ENCODE results near the gene LRWD1. TPM values are rescaled to one million over a fixed set of nuclear protein-coding genes. Genes with fewer than 3 reads are reported as not detected.

LRWD1 gene
- total RNA-seq, 1 experiment from 2014 or later = 39.5 TPM

DNA sequence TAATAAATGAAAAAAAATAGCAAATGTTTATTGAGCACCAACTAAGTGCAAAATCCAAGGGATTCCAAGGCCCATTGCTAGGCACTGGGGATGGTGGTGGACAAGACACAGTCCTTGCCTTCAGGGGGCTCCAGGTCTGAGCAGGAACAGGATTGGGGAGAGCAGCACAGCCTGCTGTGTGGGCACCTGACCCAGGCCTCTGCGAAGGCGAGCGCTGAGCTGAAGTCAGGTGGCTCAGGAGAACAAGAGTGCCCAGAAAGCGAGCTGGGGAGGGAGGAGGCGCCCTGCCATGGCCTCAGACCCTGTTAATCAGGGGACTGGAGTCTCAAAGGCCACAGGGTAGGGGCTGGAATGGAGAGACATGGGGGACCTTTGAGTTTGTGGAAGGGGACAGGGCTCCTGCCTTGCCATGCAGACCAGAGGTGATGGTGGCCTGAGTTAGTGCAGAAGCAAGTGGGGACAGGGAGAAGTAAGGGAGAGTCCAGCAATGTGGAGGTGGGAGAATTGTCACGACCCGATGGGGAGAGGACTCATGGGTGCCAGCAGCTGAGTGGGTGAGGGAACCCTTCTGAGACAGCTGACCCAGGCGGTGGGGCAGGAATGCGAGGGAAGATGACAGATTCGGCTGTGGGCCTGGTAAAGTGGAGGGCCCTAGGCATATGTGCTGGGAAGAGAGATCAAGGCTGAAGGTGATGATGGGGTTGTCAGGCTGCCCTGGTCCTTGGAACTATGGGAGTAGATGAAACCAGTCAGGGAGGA, 35.5 kb upstream of the LRWD1 start:
- BruUV-seq (replicated peaks) = no TSS peak
- Histone ChIP-seq H3K4me2 (ENCODE audit: low read length) (no peak overlapping the region), H3K27ac (ENCODE audit: low read depth, low read length) (no peak overlapping the region), H3K27me3 (ENCODE audit: insufficient read depth, low read length) (no peaks in the 10 kb centered on the region), H3K9me2 (ENCODE audit: insufficient read depth) (no peaks in the 10 kb centered on the region), H3K79me2 (ENCODE audit: insufficient read depth, low read length) (no peaks in the 10 kb centered on the region; the same call in 1 of the 2 replicates), H4K20me1 (ENCODE audit: insufficient read depth) (no peaks in the 10 kb centered on the region), H2AFZ (ENCODE audit: low read depth, low read length, poor library complexity, severe bottlenecking) (no peak overlapping the region), H3K36me3 (ENCODE audit: control insufficient read depth in 1 of 2, insufficient read depth in 2 of 2, low read length in 2 of 2) (peaks cover 9 to 13% of the 10 kb centered on the region in 2 experiments; a peak in 3 of 4 replicates), H3K4me1 (ENCODE audit: control insufficient read depth in 1 of 2, insufficient read depth in 2 of 2, low read length in 2 of 2) (peaks cover 15 to 29% of the 10 kb centered on the region in 2 experiments), H3K4me3 (replicated peaks in 1 of 2; ENCODE audit: low read depth in 1 of 2, low read length in 2 of 2) (no peak overlapping the region), H3K9ac (ENCODE audit: low read length) (no peak overlapping the region), H3K9me3 (ENCODE audit: control insufficient read depth in 1 of 2, insufficient read depth in 1 of 2, low read depth in 1 of 2, low read length in 2 of 2) (no peaks in the 10 kb centered on the region)
- intact Hi-C loops (cut with micrococcal nuclease) = no loop called here
- RAD21 ChIA-PET (ENCODE audit: low non-redundant PET in 1 of 2, low total read pairs in 2 of 2, uncharacterized antibody in 2 of 2, unreplicated experiment in 2 of 2) = no interaction called here
- TF ChIP-seq ZFX (IDR thresholded peaks at IDR 0.05) = no peak
- no peak for TF ChIP-seq SIN3A (IDR thresholded peaks at IDR 0.05; ENCODE audit: low read depth)
- TF ChIP-seq, protein P1, sequence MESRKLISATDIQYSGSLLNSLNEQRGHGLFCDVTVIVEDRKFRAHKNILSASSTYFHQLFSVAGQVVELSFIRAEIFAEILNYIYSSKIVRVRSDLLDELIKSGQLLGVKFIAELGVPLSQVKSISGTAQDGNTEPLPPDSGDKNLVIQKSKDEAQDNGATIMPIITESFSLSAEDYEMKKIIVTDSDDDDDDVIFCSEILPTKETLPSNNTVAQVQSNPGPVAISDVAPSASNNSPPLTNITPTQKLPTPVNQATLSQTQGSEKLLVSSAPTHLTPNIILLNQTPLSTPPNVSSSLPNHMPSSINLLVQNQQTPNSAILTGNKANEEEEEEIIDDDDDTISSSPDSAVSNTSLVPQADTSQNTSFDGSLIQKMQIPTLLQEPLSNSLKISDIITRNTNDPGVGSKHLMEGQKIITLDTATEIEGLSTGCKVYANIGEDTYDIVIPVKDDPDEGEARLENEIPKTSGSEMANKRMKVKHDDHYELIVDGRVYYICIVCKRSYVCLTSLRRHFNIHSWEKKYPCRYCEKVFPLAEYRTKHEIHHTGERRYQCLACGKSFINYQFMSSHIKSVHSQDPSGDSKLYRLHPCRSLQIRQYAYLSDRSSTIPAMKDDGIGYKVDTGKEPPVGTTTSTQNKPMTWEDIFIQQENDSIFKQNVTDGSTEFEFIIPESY (IDR thresholded peaks at IDR 0.05; ENCODE audit: extremely low read depth, insufficient replicate concordance, low read length) = no peak
- TF ChIP-seq ELF1 (IDR thresholded peaks at IDR 0.05; ENCODE audit: borderline replicate concordance, low read depth) = no peak
- TF ChIP-seq, protein P2, sequence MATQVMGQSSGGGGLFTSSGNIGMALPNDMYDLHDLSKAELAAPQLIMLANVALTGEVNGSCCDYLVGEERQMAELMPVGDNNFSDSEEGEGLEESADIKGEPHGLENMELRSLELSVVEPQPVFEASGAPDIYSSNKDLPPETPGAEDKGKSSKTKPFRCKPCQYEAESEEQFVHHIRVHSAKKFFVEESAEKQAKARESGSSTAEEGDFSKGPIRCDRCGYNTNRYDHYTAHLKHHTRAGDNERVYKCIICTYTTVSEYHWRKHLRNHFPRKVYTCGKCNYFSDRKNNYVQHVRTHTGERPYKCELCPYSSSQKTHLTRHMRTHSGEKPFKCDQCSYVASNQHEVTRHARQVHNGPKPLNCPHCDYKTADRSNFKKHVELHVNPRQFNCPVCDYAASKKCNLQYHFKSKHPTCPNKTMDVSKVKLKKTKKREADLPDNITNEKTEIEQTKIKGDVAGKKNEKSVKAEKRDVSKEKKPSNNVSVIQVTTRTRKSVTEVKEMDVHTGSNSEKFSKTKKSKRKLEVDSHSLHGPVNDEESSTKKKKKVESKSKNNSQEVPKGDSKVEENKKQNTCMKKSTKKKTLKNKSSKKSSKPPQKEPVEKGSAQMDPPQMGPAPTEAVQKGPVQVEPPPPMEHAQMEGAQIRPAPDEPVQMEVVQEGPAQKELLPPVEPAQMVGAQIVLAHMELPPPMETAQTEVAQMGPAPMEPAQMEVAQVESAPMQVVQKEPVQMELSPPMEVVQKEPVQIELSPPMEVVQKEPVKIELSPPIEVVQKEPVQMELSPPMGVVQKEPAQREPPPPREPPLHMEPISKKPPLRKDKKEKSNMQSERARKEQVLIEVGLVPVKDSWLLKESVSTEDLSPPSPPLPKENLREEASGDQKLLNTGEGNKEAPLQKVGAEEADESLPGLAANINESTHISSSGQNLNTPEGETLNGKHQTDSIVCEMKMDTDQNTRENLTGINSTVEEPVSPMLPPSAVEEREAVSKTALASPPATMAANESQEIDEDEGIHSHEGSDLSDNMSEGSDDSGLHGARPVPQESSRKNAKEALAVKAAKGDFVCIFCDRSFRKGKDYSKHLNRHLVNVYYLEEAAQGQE (IDR thresholded peaks at IDR 0.05; ENCODE audit: low read depth) = no peak
- TF ChIP-seq RAD21 (IDR thresholded peaks at IDR 0.05; ENCODE audit: low read depth) = no peak
- no peak for TF ChIP-seq SRF (IDR thresholded peaks at IDR 0.05; ENCODE audit: low read depth)
- no peak for TF ChIP-seq ZNF274 (IDR thresholded peaks at IDR 0.05; ENCODE audit: low read depth, low read length)
- TF ChIP-seq EZH2 (IDR thresholded peaks at IDR 0.05) = no peak
- TF ChIP-seq FOSL1 (IDR thresholded peaks at IDR 0.05; ENCODE audit: low read depth) = no peak
- ATAC-seq (no peak), DNase-seq (ENCODE audit: low read depth, low spot score) (no peak)
- CTCF ChIA-PET = no interaction called here
- POLR2A ChIA-PET = no interaction called here

All from HCT116 (cell line).